OCI-LY3 (cell line): ENCODE measurements around the gene COL26A1.

Experiments used
- H2AFZ ChIP-seq: fragments of 200-600, 300-600 bp; shearing (Covaris generic); 2 replicates; pipeline ENCODE4 v1.6.0; 2014; ENCODE audit warnings: antibody characterized with exemption, low read depth, low read length
- H3K27ac ChIP-seq: fragments of 200-600, 300-600 bp; sonication (generic); 2 replicates; pipeline ENCODE4 v1.5.1; 2014; ENCODE audit warnings: mild to moderate bottlenecking, low read length, moderate library complexity, mixed read lengths
- H3K27me3 ChIP-seq: fragments of 200-600, 300-600 bp; sonication (generic); 2 replicates; pipeline ENCODE4 v1.6.1; 2014; ENCODE audit warnings: low read depth, low read length, mixed read lengths
- H3K36me3 ChIP-seq: fragments of 200-600, 300-600 bp; sonication (generic); replicated peaks from 2 replicates; pipeline ENCODE3; 2014; ENCODE audit warnings: low read depth, low read length, mixed read lengths
- H3K4me1 ChIP-seq: fragments of 300-600, 200-600 bp; sonication (generic); 2 replicates; pipeline ENCODE4 v1.6.1; 2014; ENCODE audit warnings: low read length, mixed read lengths
- H3K4me2 ChIP-seq: fragments of 200-600, 300-600 bp; sonication (generic); 2 replicates; pipeline ENCODE4 v1.6.1; 2014; ENCODE audit warnings: low read length, mixed read lengths
- H3K4me3 ChIP-seq: fragments of 300-600, 200-600 bp; sonication (generic); 2 replicates; pipeline ENCODE4 v1.5.1; 2014; ENCODE audit warnings: antibody characterized with exemption, mild to moderate bottlenecking, low read length, moderate library complexity
- H3K79me2 ChIP-seq: fragments of 300-600, 200-600 bp; shearing (Covaris generic); 2 replicates; pipeline ENCODE4 v1.6.1; 2014; ENCODE audit warnings: mild to moderate bottlenecking, low read length, mixed read lengths
- H3K9ac ChIP-seq: fragments of 300-600, 200-600 bp; shearing (Covaris generic); 2 replicates; pipeline ENCODE4 v1.6.0; 2014; ENCODE audit warnings: mild to moderate bottlenecking, low read length, moderate library complexity
- H3K9me3 ChIP-seq: fragments of 200-600, 300-600 bp; shearing (Covaris generic); 2 replicates; pipeline ENCODE4 v1.6.1; 2014; ENCODE audit warnings: low read length, mixed read lengths; ENCODE audit not compliant: insufficient read depth
- H4K20me1 ChIP-seq: fragments of 200-600, 300-600 bp; sonication (generic); 2 replicates; pipeline ENCODE4 v1.6.1; 2016; ENCODE audit warnings: low read length, mixed read lengths; ENCODE audit not compliant: insufficient read depth
- EZH2phosphoT487 ChIP-seq: fragments of 200-600 bp; shearing (Covaris generic); IDR thresholded peaks from 2 replicates; pipeline ENCODE4 v1.6.1; 2018; ENCODE audit warnings: antibody characterized with exemption, mixed run types, low read depth
- TF ChIP-seq, protein P1 (sequence below): fragments of 200-600, 300-600 bp; sonication (generic); IDR thresholded peaks from 2 replicates; pipeline ENCODE4 v1.5.1; 2014; ENCODE audit warnings: antibody characterized with exemption, low read length, low read depth

COL26A1 gene

DNA sequence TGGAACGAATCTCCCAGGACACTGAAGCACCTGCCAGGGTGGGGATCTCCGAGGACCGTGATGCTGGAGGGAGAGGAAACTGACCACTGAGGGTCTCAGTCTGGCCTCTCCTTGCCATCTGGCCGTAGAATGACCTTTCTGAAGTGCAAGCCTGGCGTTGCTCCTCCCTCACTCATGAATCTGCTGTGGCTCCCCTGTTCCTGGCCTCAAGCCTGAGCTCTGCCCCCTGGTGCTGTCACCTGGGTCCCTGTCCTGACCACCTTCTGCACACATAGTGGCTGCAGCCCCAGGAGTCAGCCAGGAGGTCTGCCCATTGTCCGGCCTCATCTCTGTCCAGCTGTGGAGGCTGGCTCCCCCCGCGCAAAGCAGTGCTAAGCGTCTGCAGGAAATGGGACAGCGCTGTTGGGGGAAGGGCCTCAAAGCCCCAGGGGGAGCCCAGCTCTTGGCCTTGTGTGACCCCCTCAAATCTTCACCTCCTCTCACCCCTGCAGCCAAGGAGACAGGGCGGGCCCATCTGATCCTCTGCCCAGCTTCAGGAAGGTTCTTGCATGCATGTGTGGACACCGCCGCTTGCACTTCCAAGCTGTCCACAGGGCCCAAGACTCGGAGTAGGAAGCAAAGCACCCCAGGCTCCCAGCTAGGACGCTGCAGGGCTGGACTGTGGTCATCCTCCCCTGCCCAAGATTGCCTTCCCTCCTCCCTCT lies 200.7 kb downstream of the COL26A1 start:
- H3K36me3 ChIP-seq, result no peaks in the 10 kb centered on the region
- H4K20me1 ChIP-seq, result no peaks in the 10 kb centered on the region
- no peak overlapping the region for H3K4me3 ChIP-seq
- peaks cover under 1% of the 10 kb centered on the region; the same call in 1 of the 2 replicates for H3K27me3 ChIP-seq
- H3K4me1 ChIP-seq, result no peaks in the 10 kb centered on the region
- H3K27ac ChIP-seq, result no peak overlapping the region
- H3K4me2 ChIP-seq, result no peak overlapping the region
- no peak overlapping the region for H3K9ac ChIP-seq
- H3K79me2 ChIP-seq, result no peaks in the 10 kb centered on the region
- H3K9me3 ChIP-seq, result no peaks in the 10 kb centered on the region
- TF ChIP-seq, protein P1, sequence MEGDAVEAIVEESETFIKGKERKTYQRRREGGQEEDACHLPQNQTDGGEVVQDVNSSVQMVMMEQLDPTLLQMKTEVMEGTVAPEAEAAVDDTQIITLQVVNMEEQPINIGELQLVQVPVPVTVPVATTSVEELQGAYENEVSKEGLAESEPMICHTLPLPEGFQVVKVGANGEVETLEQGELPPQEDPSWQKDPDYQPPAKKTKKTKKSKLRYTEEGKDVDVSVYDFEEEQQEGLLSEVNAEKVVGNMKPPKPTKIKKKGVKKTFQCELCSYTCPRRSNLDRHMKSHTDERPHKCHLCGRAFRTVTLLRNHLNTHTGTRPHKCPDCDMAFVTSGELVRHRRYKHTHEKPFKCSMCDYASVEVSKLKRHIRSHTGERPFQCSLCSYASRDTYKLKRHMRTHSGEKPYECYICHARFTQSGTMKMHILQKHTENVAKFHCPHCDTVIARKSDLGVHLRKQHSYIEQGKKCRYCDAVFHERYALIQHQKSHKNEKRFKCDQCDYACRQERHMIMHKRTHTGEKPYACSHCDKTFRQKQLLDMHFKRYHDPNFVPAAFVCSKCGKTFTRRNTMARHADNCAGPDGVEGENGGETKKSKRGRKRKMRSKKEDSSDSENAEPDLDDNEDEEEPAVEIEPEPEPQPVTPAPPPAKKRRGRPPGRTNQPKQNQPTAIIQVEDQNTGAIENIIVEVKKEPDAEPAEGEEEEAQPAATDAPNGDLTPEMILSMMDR, result no peak
- TF ChIP-seq EZH2phosphoT487, result no peak
- no peak overlapping the region for H2AFZ ChIP-seq

DNA sequence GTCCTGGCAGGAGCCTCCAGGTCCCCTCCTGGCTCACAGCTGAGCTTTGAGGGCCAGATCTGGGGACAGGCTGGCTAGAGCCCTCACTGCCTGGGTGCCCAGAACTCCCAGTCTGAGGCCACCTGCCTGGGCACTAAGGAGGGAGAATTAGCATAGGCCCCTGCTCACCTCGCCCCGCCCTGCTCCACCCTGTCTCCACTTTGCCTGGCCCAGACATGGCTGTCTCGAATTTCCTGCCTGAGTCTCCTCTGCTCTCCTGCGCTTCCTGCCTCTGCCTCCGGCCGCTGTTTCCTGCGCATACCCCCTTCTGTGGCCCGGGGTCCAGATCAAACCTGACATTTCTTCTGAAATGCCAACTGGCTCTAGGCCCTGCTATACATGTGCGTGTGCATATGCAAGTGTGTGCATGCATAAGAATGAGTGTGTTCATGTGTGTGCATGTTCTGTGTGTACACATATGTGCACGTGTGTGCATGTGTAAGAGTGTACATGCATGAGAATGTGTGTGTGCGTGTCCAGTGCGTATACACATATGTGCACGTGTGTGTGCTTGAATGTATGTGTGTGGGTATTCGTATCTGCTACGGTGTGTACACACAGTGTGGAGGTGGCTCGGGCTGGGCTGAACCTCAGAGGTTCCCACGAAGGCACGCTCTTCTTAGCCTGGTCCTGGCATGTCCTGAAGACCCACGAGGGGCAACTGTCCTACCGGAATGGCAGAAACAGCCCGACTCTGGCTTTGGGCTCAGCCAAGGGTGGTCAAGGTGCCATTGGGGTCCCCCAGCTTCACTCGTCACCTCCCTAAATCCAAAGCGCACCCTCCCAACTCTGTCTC lies 201.5 kb downstream of the COL26A1 start:
- TF ChIP-seq, protein P1, result no peak
- no peak for TF ChIP-seq EZH2phosphoT487
- H2AFZ ChIP-seq, result no peak overlapping the region
- no peaks in the 10 kb centered on the region for H3K9me3 ChIP-seq
- no peak overlapping the region for H3K9ac ChIP-seq
- no peak overlapping the region for H3K4me2 ChIP-seq
- H3K4me3 ChIP-seq, result no peak overlapping the region
- no peaks in the 10 kb centered on the region for H3K4me1 ChIP-seq
- no peaks in the 10 kb centered on the region for H3K79me2 ChIP-seq
- no peak overlapping the region for H3K27ac ChIP-seq
- H3K36me3 ChIP-seq, result no peaks in the 10 kb centered on the region
- peaks cover 7% of the 10 kb centered on the region; the same call in 1 of the 2 replicates for H3K27me3 ChIP-seq
- H4K20me1 ChIP-seq, result no peaks in the 10 kb centered on the region

DNA sequence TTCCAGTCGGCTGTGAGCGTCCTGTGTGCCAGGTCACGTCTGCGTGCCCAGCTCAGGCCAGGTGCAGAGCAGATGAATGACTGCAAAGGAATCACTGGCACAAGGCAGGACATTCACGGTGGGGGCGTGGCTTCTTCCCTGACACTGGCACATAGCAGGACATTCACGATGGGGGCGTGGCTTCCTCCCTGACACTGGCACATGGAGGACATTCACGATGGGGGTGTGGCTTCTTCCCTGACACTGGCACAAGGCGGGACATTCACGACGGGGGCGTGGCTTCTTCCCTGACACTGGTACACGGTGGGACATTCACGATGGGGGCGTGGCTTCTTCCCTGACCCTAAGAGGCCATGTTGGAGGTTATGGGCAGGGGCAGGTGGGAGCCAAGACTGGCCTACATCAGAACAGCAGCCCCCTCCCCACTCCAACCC lies 202.1 kb downstream of the COL26A1 start:
- Histone ChIP-seq H3K36me3 (no peaks in the 10 kb centered on the region), H3K9me3 (no peaks in the 10 kb centered on the region), H3K27me3 (peaks cover 11% of the 10 kb centered on the region; the same call in 1 of the 2 replicates), H2AFZ (no peak overlapping the region), H3K4me1 (no peaks in the 10 kb centered on the region), H4K20me1 (no peaks in the 10 kb centered on the region), H3K4me3 (no peak overlapping the region), H3K79me2 (no peaks in the 10 kb centered on the region), H3K9ac (no peak overlapping the region), H3K27ac (no peak overlapping the region), H3K4me2 (no peak overlapping the region)
- TF ChIP-seq EZH2phosphoT487, result no peak
- TF ChIP-seq, protein P1, result no peak

DNA sequence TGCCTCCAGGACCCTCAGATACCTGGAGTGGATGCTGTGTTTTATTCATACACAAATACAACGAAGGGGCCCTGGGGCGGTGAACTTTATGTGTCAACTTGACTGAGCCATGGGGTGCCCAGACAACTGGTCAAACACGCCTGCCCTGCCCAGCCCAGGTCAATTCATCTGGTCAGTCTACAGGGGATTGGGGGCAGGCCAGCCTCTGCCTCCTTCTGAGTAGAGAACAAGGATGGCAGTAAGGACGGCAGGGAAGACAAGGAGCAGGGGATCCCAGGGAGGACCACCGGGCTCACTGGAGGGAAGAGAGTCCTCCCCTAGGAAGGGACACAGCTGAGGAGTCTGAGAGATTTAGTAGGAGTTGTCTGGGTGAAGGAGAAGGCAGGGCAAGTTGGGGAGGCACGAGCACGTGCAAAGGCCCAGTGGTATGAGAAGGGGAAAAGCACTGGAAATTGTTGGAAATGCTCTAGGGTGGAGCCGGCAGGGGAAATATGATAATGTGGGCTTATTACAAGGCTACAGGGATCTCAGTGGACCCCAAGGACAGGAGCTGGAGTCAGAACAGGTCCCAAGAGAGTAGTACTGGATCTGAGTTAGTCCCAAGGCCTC lies 203.0 kb downstream of the COL26A1 start:
- Histone ChIP-seq H3K79me2 (no peaks in the 10 kb centered on the region), H3K27ac (no peak overlapping the region), H3K36me3 (no peaks in the 10 kb centered on the region), H3K4me3 (no peak overlapping the region), H2AFZ (no peak overlapping the region), H3K4me1 (no peaks in the 10 kb centered on the region), H4K20me1 (no peaks in the 10 kb centered on the region), H3K27me3 (peaks cover 11% of the 10 kb centered on the region; the same call in 1 of the 2 replicates), H3K9me3 (no peaks in the 10 kb centered on the region), H3K9ac (no peak overlapping the region), H3K4me2 (no peak overlapping the region)
- TF ChIP-seq, protein P1, result no peak
